Mesenchymal stem cell (in vitro differentiated cells and primary cell): Measurements from ENCODE around the gene SIDT1. TPM values are rescaled to one million over a fixed set of nuclear protein-coding genes. Genes with fewer than 3 reads are reported as not detected.

Experiments
- small RNA-seq: library from polyadenylated mRNA; stranded (forward); fragments of <200 nt; extraction: miRNeasy Mini kit (QIAGEN cat#:217004); gene quantifications from one replicate; pipeline ENCODE3, GENCODE V24; 2013; ENCODE audit warnings: low read depth

SIDT1 gene

Small RNA genes lying within 50 kb of the gene (small RNA-seq; reads per million reads assigned to genes)
- gene MIR4446 (not detected), gene RN7SL767P (not detected)
